Endodermal cell (in vitro differentiated cells): ENCODE data around the gene TNFRSF21. TPM values are rescaled to one million over a fixed set of nuclear protein-coding genes. Genes with fewer than 3 reads are reported as not detected.

Experiments used
- DNase-seq: peaks from one replicate; pipeline ENCODE4 v3.0.0-alpha.2; 2017
- H3K27ac ChIP-seq: 2 replicates; pipeline ENCODE4 v1.5.1; 2013; ENCODE audit warnings: mild to moderate bottlenecking, low read depth, low read length, moderate library complexity
- H3K27me3 ChIP-seq: 2 replicates; pipeline ENCODE4 v1.6.1; 2013; ENCODE audit warnings: mild to moderate bottlenecking, low read length, moderate library complexity; ENCODE audit not compliant: insufficient read depth, control insufficient read depth, poor library complexity, severe bottlenecking
- H3K36me3 ChIP-seq: 2 replicates; pipeline ENCODE4 v1.7.0; 2013; ENCODE audit warnings: mild to moderate bottlenecking, low read length, moderate library complexity; ENCODE audit not compliant: control insufficient read depth, insufficient read depth
- H3K4me1 ChIP-seq: one replicate; pipeline ENCODE4 v1.7.0; 2013; ENCODE audit warnings: low read length; ENCODE audit not compliant: control insufficient read depth, insufficient read depth
- H3K4me3 ChIP-seq: 2 replicates; pipeline ENCODE4 v1.5.1; 2013; ENCODE audit warnings: mild to moderate bottlenecking, low read length, moderate library complexity
- H3K9ac ChIP-seq: 2 replicates; pipeline ENCODE4 v1.6.1; 2013; ENCODE audit warnings: mild to moderate bottlenecking, low read length, moderate library complexity; ENCODE audit not compliant: poor library complexity, severe bottlenecking; ENCODE audit errors: extremely low read depth
- H3K9me3 ChIP-seq: 2 replicates; pipeline ENCODE4 v1.6.1; 2013; ENCODE audit warnings: mild to moderate bottlenecking, low read length, moderate library complexity; ENCODE audit not compliant: control insufficient read depth
- H3K27ac Mint-ChIP-seq: 2 replicates; pipeline ENCODE4 v1.8.0; 2020; ENCODE audit warnings: mixed read lengths
- H3K27me3 Mint-ChIP-seq: 2 replicates; pipeline ENCODE4 v1.8.0; 2021; ENCODE audit warnings: mild to moderate bottlenecking, mixed read lengths; ENCODE audit not compliant: insufficient read depth
- H3K36me3 Mint-ChIP-seq: 2 replicates; pipeline ENCODE4 v1.8.0; 2020; ENCODE audit warnings: low read depth, mixed read lengths
- H3K4me1 Mint-ChIP-seq: 2 replicates; pipeline ENCODE4 v1.8.0; 2020; ENCODE audit warnings: mixed read lengths
- H3K4me3 Mint-ChIP-seq: 2 replicates; pipeline ENCODE4 v1.8.0; 2020; ENCODE audit warnings: mild to moderate bottlenecking, moderate library complexity, mixed read lengths
- H3K9me3 Mint-ChIP-seq: 2 replicates; pipeline ENCODE4 v1.8.0; 2020; ENCODE audit warnings: mild to moderate bottlenecking, mixed read lengths
- WGBS, 2 experiments: methylation state at CpG; one replicate each; pipeline versions ENCODE4 v1.1.5 to v1.1.7; 2013; ENCODE audit warnings: missing lambda C conversion rate in 2 of 2, mixed read lengths in 1 of 2; ENCODE audit not compliant: insufficient coverage in 1 of 2, insufficient read length in 1 of 2; 5-methylcytosine and 5-hydroxymethylcytosine counted together
- total RNA-seq, 2 donors: library from RNA; stranded (reverse); fragmentation: NEBNext Ultra II Directional in 1 of 2; extraction: Animal tissue kit (Norgen Biotek cat#: 25700) in 1 of 2; gene quantifications; 2 replicates in 1 of 2; 3 replicates in 1 of 2; pipeline ENCODE4 v1.2.1, GENCODE V29; 2021
- TF ChIP-seq, protein P1 (sequence below): fragments of 200-600 bp; sonication (generic); conservative IDR thresholded peaks from 2 replicates; pipeline ENCODE4 v1.5.0; 2021; ENCODE audit warnings: antibody characterized with exemption, mild to moderate bottlenecking

Gene TNFRSF21
- total RNA-seq, 2 donors from 2014 or later, result 63.3 to 93.2 TPM

DNA sequence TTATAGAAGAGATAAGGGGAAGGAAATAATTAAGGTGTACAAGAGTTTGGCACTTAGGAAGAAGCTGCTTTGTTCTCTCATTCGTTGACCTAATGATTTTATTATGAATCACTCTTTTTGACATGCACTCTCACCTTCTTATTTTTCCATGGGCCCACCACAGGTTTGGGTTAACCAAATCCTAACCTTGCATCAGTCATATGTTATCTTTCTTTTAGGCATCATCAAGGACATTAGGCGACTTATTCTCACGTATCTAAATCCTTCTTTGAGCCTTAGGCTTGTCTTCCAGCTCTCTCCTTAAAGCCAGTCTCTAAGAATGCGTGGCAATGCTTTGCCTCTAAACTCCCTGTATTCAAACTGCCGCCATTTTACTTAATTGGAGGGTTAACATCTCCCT is 58.3 kb downstream of the TNFRSF21 start:
- Histone ChIP-seq H3K9me3 (no peaks in the 10 kb centered on the region), H3K4me1 (peaks cover 19% of the 10 kb centered on the region), H3K27ac (no peak overlapping the region), H3K4me3 (no peak overlapping the region), H3K36me3 (peaks cover 93% of the 10 kb centered on the region), H3K27me3 (no peaks in the 10 kb centered on the region), H3K9ac (no peak overlapping the region)
- Mint-ChIP-seq H3K27me3 (no peaks in the 10 kb centered on the region), H3K27ac (no peak overlapping the region), H3K4me3 (no peak overlapping the region), H3K9me3 (no peaks in the 10 kb centered on the region), H3K4me1 (peaks cover 37% of the 10 kb centered on the region), H3K36me3 (peaks cover 42% of the 10 kb centered on the region)
- 92 to 94% methylated on average over 5 of the region's 5 CpGs for WGBS, 2 experiments
- TF ChIP-seq, protein P1, sequence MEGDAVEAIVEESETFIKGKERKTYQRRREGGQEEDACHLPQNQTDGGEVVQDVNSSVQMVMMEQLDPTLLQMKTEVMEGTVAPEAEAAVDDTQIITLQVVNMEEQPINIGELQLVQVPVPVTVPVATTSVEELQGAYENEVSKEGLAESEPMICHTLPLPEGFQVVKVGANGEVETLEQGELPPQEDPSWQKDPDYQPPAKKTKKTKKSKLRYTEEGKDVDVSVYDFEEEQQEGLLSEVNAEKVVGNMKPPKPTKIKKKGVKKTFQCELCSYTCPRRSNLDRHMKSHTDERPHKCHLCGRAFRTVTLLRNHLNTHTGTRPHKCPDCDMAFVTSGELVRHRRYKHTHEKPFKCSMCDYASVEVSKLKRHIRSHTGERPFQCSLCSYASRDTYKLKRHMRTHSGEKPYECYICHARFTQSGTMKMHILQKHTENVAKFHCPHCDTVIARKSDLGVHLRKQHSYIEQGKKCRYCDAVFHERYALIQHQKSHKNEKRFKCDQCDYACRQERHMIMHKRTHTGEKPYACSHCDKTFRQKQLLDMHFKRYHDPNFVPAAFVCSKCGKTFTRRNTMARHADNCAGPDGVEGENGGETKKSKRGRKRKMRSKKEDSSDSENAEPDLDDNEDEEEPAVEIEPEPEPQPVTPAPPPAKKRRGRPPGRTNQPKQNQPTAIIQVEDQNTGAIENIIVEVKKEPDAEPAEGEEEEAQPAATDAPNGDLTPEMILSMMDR, result no peak
- no peak for DNase-seq

DNA sequence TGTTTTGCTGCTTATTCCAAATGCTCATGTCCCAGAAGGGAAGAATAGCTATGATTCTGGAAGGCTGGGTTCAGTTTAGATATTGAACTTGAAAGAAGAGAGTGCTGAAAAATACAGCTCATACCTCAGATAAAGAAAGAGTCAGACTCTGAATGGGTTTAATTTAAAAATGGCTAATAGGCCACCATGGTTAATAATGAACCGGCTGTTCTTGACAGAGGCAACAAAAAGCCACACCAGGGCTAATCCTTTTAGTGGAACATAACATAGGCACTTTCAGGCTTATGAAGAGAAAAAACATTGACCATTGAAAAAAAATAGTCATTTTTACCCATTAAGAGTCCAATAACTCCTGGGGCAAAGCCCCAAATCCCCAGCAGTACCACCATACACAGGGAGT is 59.4 kb downstream of the TNFRSF21 start:
- H3K27ac Mint-ChIP-seq, result no peak overlapping the region
- H3K4me3 Mint-ChIP-seq, result no peak overlapping the region
- no peak overlapping the region for H3K4me3 ChIP-seq
- no peak overlapping the region for H3K9ac ChIP-seq
- 95 to 100% methylated on average over 1 of the region's 1 CpG for WGBS, 2 experiments
- H3K4me1 Mint-ChIP-seq, result peaks cover 43% of the 10 kb centered on the region
- TF ChIP-seq, protein P1, result no peak
- H3K27me3 ChIP-seq, result no peaks in the 10 kb centered on the region
- H3K9me3 Mint-ChIP-seq, result no peaks in the 10 kb centered on the region
- DNase-seq, result no peak
- H3K27ac ChIP-seq, result no peak overlapping the region
- H3K36me3 ChIP-seq, result peaks cover 96% of the 10 kb centered on the region
- no peaks in the 10 kb centered on the region for H3K9me3 ChIP-seq
- no peaks in the 10 kb centered on the region for H3K27me3 Mint-ChIP-seq
- H3K36me3 Mint-ChIP-seq, result peaks cover 45% of the 10 kb centered on the region
- H3K4me1 ChIP-seq, result peaks cover 21% of the 10 kb centered on the region

DNA sequence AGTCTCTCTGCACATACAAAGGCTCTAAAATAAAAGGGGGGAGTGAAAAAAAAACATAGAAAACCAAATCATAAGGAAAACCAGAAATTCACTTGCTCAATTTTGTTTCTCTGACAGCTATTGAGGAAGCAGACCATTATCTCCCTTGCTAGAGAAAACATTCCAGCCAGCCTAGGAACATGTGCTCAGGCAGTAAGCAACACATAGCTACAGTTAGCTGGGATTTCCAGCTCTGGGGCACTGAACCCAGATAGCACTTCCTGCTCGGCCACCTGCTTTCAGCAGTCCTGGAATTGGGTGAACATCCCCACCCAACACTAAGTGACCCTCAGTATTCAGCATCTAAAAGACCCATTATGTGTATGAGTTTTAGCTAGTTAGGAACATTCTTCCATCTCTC is 61.3 kb downstream of the TNFRSF21 start:
- no peak overlapping the region for H3K4me3 ChIP-seq
- H3K27me3 ChIP-seq, result no peaks in the 10 kb centered on the region
- H3K27ac ChIP-seq, result no peak overlapping the region
- Mint-ChIP-seq H3K9me3 (no peaks in the 10 kb centered on the region), H3K27me3 (no peaks in the 10 kb centered on the region), H3K36me3 (peaks cover 45% of the 10 kb centered on the region), H3K4me3 (no peak overlapping the region), H3K27ac (peak overlapping the region; percentile 44), H3K4me1 (peaks cover 43% of the 10 kb centered on the region)
- H3K9ac ChIP-seq, result no peak overlapping the region
- no peak for DNase-seq
- peaks cover 21% of the 10 kb centered on the region for H3K4me1 ChIP-seq
- no peaks in the 10 kb centered on the region for H3K9me3 ChIP-seq
- H3K36me3 ChIP-seq, result peaks cover 93% of the 10 kb centered on the region
- 92% methylated on average over 1 of the region's 1 CpG; no CpG with 5 or more reads in 1 of the 2 experiments for WGBS, 2 experiments
- TF ChIP-seq, protein P1, result no peak
